NCI-H2227 (cell line): ENCODE measurements around the gene PDE6B.

Experiments
- DNase-seq: peaks from one replicate; lab custom pipeline; 2025; ENCODE audit not compliant: unreplicated experiment; lab: John Stamatoyannopoulos, UW

Gene PDE6B

DNA sequence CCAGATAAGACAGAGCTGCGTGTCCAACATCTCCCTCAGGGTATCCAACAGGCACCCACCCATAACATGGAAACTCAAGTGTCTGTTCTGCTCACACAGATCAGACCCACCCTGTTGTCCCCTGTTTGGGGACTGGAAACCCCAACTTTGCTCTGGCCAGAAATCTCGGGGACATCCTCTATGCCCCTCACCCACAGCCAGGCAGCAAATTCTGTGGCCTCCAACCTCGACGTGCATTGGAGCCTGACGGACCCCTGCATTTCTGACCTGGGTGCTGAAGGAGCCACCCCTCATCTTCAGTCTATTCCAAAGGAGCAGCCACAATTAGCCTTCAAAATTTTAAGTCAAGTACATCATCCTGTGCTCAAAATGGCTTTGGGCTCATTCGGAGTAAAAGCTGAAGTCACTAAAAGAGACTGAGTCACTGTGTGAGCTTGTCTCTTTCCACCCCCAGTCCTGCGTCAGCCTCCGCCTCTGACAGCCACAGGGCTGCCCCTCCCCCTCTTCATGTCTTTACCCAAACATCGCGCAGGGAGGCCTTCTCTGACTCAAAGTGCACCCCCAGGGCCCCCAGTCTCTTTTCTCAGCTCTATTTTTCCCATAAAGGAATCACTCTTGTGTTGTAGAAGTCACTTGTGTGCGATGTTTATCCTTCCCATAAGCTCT is 24.4 kb upstream of the PDE6B start:
- no peak for DNase-seq

DNA sequence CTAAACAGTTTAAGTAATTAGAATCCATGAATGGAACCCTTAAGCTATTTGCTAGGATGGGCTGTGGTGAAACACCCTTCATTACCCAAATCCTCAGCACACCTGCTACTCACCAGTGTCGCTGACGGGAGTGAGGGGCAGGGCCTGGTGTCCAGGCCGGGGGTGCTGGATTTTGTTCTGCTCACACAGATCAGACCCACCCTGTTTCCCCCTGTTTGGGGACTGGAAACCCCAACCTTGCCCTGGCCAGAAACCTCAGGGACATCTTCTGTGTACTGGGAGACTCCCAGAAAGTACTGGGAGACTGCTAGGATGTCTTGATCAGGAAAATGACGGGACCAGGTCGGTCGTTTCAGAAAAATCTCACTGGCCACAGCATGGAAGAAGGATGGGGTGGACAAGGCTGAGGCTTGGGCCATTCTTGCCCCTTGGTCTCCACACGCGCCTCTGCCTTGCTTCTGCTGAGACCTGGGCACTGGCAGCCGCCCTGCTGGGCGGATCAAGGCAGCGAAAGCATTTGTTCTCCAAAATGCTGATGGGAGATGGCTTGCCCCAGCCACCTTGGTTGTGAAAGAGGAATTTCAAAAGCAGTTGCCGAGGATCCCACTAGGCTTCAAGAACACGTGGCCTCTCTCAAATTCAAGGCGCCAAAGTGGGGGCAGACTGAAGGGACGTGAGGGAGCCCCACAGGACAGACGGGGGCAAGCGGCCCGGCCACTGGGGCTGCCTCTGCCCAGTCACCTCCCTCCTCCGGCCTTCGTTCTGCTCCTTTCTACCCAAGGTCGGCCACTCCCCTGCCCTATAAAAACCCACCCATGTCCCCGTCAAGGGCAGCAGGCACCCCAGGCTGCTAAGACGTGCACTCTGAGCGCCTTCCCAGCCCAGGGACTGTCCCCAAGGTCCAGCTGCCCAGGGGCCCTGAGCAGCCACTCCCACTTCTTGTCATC is 23.5 kb upstream of the PDE6B start:
- DNase-seq = no peak

DNA sequence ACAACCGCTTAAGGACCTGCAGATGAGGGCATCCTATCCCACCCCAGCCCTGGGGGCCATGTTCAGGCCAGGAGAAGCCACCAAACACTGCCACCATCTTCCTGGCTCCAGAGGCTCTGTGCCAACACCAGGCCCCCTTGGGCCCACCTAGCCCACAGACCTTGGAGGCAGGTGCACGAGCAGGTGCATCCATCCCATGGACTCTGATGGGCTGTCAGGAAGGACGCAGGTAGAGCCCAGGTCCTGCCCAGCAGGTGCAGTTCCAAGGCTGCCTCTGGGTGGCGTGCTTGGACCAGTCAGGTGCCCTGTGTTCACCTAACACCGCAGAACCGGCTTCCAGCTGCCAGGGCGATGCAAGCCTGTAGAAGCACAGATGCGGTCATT is 22.8 kb upstream of the PDE6B start:
- no peak for DNase-seq

DNA sequence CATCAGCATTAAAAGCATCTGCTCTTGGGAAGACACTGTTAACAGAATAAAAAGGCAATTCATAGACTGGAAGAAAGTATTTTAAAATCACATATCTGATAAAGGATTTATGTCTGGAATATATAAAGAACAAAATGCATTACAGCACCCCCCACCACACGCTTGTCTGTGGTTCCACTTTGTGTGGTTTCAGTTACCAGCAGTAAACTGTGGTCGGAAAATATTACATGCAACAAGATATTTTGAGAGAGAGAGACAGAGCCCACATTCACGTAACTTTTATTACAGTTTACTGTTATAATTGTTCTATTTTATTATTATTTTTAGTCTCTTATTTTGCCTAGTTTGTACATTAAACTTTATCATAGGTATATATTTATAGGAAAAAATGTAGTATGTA is 21.2 kb upstream of the PDE6B start:
- no peak for DNase-seq

DNA sequence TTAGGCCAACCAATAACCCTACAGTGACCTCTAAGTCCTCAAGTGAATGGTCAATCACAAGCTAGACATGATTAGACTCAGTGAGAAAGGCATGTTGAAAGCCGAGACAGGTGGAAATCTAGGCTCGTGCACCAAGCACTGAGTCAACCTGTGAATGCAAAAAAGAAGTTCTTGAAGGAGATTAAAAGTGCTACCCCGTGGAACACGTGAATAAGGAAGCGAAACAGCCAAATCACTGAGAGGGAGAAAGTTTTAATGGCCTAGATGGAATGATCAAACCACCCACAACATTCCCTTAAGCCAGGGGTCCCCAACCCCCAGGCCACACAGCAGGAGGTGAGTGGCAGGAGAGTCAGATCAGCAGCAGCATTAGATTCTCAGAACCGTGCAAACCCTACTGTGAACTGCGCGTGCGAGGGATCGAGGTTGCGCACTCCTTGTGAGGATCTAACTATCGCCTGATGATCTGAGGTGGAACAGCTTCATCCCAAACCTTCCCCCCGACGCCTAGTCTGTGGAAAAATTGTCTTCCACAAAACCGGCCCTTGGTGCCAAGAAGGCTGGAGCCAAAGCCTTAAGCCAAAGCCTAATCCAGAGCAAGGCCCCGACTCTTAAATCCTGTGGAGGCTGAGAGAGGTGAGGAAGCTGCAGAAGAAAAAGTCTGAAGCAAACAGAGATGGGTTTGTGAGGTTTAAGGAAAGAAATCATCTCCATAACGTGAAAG is 19.5 kb upstream of the PDE6B start:
- DNase-seq = no peak

DNA sequence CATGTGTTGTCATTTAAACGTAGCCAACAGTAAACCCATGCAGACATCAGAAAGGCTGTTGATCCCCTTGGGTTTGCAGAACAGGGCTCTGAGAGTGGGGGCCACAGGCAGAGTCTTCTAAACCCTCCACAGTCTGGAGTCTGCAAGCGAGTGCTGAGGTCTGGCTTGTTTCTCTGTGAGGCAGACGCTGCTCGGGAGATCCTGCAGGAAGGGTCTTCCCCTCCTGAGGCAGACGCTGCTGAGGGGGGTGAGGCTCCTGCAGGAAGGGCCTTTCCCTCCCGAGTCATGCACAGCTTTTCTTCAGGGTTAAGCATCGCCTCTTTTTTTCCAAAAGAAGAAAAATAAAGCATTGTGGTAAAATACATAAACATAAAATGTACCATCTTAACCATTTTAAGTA is 17.1 kb upstream of the PDE6B start:
- DNase-seq = no peak

DNA sequence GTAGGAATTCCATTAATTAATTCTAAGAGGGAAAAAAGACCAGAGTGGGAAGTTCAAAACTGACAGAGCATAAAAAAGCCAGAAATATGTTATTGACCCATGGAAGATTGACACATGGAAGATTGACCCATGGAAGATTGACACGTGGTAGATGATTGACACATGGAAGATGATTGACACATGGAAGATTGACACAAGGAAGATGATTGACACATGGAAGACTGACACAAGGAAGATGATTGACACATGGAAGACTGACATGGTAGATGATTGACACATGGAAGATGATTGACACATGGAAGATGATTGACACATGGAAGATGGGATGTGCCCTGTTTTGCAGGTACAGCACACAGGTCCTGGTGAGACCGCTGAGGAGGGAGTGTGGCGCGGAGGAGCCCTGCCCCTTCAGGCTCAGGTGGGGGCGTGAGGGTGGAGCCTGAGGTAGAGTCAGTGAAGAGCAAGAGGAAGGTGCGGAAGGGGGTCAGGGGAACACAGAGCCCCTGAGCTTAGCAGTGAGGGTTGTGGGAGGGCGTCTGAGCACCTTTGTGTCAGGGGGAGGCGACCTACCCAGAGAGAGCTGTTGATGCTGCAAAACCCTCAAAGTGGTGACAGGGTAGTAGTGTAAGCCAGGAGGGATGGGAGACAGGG is 15.8 kb upstream of the PDE6B start:
- no peak for DNase-seq

DNA sequence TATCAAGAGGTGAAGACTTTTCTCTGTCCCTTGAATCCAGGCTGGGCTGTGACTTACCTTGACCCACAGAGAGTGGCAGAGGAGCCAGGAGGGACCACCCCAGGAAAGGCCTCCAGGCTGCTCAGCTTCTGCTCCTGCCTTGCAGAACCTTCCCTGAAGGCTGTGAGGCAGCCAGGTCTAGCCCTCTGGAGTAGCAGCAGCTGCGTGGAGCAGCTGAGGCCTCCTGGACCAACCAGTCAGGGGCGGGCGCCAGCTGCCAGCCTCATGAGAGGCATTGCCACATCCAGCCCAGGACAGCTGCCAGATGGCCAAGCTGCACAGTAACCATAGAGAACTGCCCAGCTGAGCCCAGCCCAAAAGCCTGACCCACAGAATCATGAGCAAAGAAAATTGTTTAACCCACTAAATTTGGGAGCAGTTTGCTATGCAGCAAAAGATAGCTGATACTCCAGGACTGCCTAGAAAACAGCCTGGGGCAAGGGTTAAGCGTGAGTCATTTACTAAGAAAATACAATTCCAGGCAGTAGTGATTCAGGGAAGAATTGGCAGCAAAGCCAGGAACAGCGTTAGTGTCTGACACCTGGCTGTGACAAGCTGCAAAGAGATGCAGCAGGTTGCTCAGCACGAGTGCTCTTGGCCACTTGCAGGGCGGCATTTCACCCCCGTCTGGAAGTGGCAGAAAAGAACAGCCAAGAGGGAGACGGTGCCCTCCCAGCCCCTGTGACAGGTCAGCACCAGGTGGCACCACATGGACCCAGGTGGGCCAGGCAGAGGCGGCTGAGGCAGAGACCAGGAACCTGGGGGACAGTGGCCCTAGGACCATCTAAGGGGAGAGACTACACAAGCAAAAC is 14.7 kb upstream of the PDE6B start:
- no peak for DNase-seq

DNA sequence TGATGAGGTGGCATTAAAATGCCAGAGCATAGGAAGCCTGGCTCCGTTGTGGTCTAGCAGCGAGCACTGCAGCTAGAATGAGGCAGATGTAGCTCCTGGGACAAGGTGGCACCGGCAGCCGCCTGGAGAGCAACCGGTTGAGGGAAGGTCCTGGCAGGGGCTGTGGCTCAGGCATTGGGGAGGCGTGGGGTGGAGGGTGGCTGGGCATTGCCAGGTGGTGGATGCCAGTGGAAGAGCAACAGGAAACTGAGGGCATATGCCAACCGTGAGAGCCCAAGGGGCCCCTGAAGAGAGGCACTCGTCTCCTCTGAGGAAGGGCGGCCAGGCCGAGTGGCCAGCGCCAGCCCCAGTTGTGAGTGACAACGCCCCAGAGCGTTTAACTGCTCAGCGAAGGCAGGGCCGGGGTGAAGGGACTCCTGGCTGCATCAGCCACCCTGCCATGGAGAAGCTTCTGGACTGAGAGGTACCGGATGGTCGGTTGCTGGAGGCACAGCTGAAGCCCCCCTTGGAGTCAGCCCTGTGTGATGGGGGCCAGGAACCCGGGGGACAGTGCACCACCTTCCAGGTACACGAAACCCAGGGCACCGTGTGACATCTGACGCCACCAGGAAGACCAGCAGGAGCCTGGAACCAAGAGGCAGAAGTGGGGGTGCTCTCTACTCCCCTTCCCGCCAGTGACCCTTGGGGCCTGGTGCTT is 13.2 kb upstream of the PDE6B start:
- DNase-seq = no peak

DNA sequence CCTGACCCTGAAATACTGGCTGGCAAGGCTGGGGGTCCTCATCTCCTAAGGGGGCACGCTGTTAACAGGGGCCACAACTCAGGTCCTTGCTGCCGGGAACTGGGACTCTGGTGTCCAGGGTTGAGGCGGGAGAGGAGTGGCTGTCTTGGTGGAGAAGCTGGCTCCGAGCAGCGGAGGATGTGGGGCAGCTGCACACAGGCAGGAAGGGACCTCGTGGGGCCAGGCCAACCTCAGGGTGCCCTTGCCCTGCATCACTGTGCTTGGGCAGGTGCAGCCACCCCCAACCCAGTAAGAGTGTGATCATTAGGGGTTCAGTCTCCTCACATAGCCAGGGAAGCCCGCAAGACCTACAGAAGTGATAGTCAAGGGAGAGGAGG is 12.6 kb upstream of the PDE6B start:
- DNase-seq = no peak

DNA sequence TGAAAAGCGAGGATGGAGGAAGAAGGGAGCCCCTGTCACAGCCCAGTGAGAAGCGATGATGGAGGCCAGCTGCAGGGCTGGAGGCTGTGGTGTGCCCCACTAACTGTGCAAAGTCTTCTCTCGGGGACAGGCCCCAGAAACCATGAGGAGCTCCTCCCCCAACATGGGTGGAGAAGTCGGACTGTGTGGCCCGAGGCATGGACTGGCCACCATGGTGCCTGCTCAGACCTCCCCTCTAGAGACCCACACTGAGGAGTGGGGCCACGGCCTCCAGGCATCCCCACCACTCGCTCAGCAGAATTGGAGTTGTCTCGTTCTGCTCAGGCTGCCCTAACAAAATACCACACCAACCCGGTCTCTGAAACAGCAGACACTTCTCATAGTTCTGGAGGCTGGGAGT is 12.2 kb upstream of the PDE6B start:
- DNase-seq = no peak

DNA sequence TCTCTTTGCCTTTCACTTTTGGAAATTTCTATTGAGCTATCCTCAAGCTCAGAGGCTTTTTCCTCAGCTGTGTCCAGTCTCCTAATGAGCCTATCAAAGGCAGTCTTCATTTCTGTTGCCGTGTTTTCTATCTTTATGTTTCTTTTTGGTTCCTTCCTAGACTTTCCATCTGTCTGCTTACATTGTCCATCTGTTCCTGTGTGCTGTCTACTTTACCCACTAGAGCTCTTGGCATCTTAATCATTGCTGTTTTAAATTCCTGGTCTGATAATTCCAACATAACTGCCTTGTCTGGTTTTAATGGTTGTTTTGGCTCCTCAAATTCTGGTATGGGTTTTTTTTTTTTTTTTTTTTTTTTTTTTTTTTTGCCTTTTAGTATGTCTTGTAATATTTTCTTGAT is 9.3 kb upstream of the PDE6B start:
- DNase-seq = no peak

DNA sequence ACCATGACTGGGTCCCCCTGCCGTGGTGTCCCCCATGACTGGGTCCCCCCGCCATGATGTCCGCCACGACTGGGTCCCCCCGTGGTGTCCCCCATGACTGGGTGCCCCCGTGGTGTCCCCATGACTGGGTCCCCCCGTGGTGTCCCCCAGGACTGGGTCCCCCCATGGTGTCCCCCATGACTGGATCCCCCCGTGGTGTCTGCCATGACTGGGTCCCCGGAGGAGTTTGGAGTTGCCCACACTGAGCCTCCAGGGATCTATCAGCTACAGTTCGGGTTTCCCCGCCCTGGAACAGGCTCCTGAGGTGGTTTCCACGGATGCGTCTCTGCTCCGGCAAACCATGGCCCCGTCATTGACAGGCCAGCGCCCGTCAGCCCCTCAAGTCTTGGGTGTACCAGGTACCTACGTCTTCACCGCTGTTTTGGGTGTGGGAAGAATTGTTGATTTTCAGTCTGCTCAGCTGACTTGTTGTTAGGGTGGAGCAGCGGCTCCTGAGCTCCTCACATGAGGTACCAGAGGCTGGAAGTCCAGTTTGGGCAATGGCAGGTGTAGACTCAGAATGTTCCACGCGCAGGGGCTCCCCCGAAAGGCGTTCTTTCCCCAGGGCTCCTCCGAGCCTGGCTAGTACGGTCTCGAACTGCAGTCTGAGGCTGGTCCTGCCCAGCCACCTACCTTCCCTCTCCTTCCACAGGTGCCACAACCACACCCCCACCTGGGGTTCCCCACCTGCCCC is 8.3 kb upstream of the PDE6B start:
- DNase-seq = no peak

DNA sequence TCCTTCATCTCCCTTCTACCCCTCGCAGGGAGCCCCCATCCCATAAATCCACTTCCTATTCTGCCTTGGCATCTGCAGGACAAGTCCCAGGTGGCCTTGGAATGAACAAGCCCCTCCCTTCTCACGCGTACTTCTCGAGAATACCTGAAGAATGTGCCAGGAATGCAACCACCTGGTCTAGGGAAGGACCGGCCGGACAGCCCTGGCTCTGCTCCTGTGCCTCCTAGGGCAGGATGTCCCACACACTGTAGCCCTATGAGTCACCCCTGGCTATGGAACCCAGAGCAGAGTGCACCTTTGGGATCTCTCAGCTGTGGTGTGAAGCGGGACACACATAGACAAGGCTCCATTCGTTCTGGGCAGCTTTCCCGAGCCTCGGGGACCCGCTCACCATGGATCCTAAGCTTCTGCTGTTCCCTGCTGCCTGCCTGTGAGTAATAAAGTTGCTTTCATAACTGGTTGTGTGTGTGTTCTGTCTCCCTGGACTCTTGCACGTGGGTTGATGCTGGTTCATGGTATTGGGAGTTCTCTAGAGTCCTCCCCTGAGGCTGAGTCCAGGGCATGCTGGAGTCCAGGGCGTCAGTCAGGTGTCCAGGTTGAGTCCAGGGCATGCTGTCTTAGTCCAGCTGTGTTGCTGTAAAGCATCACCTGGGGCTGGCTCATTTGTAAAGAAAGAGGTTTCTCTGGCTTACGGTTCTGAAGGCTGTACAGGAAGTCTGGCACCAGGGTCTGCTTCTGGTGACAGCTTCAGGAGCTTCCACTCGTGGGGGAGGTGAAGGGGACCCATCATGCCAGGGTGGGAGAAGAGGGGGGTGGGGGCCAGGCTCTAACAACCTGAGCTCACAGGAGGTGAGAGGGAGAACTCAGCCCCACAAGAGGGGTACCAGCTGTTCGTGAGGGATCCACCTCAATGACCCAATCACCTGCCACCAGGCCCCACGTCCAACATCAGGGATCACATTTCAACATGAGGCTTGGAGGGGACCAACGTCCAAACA is 7.4 kb upstream of the PDE6B start:
- DNase-seq = no peak

DNA sequence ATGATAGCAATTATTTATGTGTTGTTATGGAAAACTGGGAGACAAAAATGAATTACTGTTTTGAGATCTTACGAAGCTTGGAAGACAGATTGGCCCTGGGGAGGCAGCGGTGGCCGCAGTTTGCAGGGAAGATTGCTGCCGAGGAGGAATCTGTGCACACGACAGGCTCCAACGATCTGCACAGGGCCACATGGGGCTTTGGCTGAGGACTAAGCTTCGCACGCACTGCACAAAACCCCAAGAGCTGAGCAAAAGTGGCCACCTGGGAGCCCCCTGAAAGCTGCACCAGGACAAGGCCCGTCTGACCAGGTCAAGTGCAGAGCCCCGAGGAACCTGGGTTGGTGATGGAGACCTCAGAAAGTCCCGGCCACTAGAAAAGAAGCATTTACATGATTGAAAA is 5.2 kb upstream of the PDE6B start:
- no peak for DNase-seq

DNA sequence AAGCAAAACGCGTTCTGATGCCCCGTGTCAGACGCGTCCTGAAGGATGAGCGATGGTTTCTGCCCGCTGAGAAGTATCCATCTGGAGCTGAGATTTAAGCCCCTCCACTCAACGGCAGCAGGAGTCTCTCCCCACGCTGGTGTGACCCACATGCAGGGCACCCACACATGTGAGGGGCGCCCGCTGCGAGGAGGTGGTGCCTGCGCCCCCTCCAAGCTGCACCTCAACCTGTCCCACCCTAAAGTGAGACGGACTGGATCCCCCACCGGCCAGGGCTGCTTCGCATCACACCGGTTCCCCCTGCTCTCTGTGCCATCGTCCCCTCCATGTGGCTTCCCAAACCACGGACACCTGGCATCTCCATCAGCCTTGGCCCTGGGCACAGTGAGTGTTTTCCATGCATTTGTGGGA is 4.5 kb upstream of the PDE6B start:
- no peak for DNase-seq

DNA sequence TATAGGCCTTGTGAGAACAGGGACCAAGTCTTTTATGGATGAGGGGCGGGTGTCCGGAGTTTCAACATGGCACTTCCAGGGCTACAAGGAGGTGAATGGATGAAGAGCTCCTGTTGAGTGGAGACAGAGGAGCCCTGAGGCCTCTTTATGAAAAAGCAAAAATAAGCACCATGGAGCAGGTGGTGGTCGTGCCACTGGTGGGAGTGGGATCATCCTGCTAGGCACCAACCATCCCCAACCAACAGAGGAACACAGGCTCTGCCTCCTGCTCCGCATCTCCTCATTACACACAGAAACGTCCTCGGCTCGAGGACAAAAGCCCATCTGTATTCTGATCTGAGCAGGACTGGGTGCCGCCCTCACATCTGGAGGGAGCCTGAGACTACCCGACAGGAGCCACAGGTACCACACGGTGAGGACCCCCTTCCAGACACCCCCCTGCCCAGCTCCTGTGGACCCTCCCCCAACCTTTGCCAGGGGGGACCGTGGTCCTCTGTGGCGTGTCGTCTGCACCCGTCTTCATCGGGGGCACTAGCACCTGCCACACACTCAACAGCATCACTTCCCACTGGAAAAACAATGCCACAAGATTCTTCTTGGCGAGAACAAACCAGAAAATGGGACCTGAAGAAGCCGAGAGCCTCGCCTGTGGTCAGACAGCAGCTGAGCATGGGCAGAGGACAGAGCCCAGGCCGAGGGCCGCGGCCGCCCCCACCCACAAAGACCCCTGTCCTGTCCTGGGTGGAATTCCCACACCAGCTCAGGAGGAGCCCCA is 3.9 kb upstream of the PDE6B start:
- no peak for DNase-seq
